Measurements from ENCODE around the gene FAM241A. TPM values are rescaled to one million over a fixed set of nuclear protein-coding genes. Genes with fewer than 3 reads are reported as not detected.

FAM241A gene
- total and polyA plus RNA-seq, 9 of the 15 experiments (the other 6 are each of a cell fraction or from before 2014, with no cell fraction given), result 2.3 to 8.5 (median 5.3) TPM

GRCh38 chr4:112230879-112231778 lies 85.9 kb downstream of the FAM241A start (continued):
- TF ChIP-seq CHD1 (IDR thresholded peaks at IDR 0.05; ENCODE audit: low read length), result peak; percentile 73
- TF ChIP-seq PCBP1 (IDR thresholded peaks at IDR 0.05; ENCODE audit: low read depth, low read length, poor library complexity, severe bottlenecking), result no peak
- TF ChIP-seq HDGF (IDR thresholded peaks at IDR 0.05), result no peak
- peak; percentile 97 for TF ChIP-seq GABPA (tag; conservative IDR thresholded peaks at IDR 0.05; ENCODE audit: low read depth)
- peak; percentile 31 to 94 (median 60); a peak in 4 of 6 replicates for TF ChIP-seq ZBTB11 (CRISPR knock-in tag; IDR thresholded peaks at IDR 0.05)
- TF ChIP-seq MYC (IDR thresholded peaks at IDR 0.05; ENCODE audit: low read depth, low read length), result peak; percentile 60; the same call in 1 of the 2 replicates
- no peak for TF ChIP-seq MYC (CRISPR knock-in tag; IDR thresholded peaks at IDR 0.05; ENCODE audit: borderline replicate concordance, low read depth)
- peak; percentile 86 for TF ChIP-seq ETV1 (tag; conservative IDR thresholded peaks at IDR 0.05; ENCODE audit: low read depth)
- peak in 1 of 2 experiments; percentile 32; a peak in 1 of 4 replicates for TF ChIP-seq RCOR1 (IDR thresholded peaks at IDR 0.05; ENCODE audit: borderline replicate concordance in 1 of 2, low read depth in 2 of 2, low read length in 2 of 2)
- TF ChIP-seq KAT8 (IDR thresholded peaks at IDR 0.05; ENCODE audit: low read depth), result no peak
- TF ChIP-seq KLF1 (tag; IDR thresholded peaks at IDR 0.05), result peak; percentile 77
- TF ChIP-seq CXXC5 (CRISPR knock-in tag; IDR thresholded peaks at IDR 0.05), result peak; percentile 66
- TF ChIP-seq ZNF76 (CRISPR knock-in tag; IDR thresholded peaks at IDR 0.05; ENCODE audit: borderline replicate concordance), result no peak
- no peak for TF ChIP-seq ZNF431 (CRISPR knock-in tag; IDR thresholded peaks at IDR 0.05)
- no peak for TF ChIP-seq MED1 (CRISPR knock-in tag; IDR thresholded peaks at IDR 0.05; ENCODE audit: borderline replicate concordance)
- TF ChIP-seq ETV6 (IDR thresholded peaks at IDR 0.05; ENCODE audit: borderline replicate concordance in 1 of 2, low read depth in 2 of 2, low read length in 1 of 2), result no peak
- no peak for TF ChIP-seq ETV6 (CRISPR knock-in tag; IDR thresholded peaks at IDR 0.05; ENCODE audit: borderline replicate concordance)
- no peak for TF ChIP-seq ZFP36 (IDR thresholded peaks at IDR 0.05; ENCODE audit: low read depth, low read length, partially characterized antibody)
- peak; percentile 60 for TF ChIP-seq KLF13 (tag; IDR thresholded peaks at IDR 0.05; ENCODE audit: borderline replicate concordance, low read depth)
- no peak for TF ChIP-seq CBFA2T3 (IDR thresholded peaks at IDR 0.05)
- no peak for TF ChIP-seq PTBP1 (IDR thresholded peaks at IDR 0.05; ENCODE audit: low read depth, low read length)
- 0 out of 4 replicates have a peak, but pooled peaks have one; percentile 10 to 47 for TF ChIP-seq UBTF (IDR thresholded peaks at IDR 0.05; ENCODE audit: borderline replicate concordance in 1 of 2, low read depth in 2 of 2, low read length in 2 of 2)

Data from K562 (cell line).